CD4-positive, CD25-positive, alpha-beta regulatory T cell (primary cell): Measurements from ENCODE around the gene STX11. TPM values are rescaled to one million over a fixed set of nuclear protein-coding genes. Genes with fewer than 3 reads are reported as not detected.

ENCODE experiments used
- ATAC-seq, 2 donors: fragments of 150-1000 bp; cut with Tn5 transposase; one replicate each; pipeline ENCODE4 v1.10.0; 2021; ENCODE audit warnings: low read depth in 2 of 2, moderate number of reproducible peaks in 2 of 2, moderate library complexity in 1 of 2
- DNase-seq, 3 donors: peaks; one replicate each; pipeline versions ENCODE4 v3.0.0 to v3.0.0-alpha.2; 2012 to 2022; ENCODE audit warnings: mixed read lengths in 1 of 3
- H3K27ac ChIP-seq: one replicate; pipeline ENCODE4 v1.7.0; 2013; ENCODE audit warnings: mild to moderate bottlenecking, low read length; ENCODE audit not compliant: insufficient read depth, poor library complexity, severe bottlenecking
- H3K27me3 ChIP-seq: one replicate; pipeline ENCODE4 v1.7.0; 2013; ENCODE audit warnings: low read length; ENCODE audit not compliant: control insufficient read depth, insufficient read depth
- H3K36me3 ChIP-seq: one replicate; pipeline ENCODE4 v1.7.0; 2013; ENCODE audit warnings: mild to moderate bottlenecking, low read length, moderate library complexity; ENCODE audit not compliant: control insufficient read depth, insufficient read depth
- H3K4me1 ChIP-seq: 2 replicates; pipeline ENCODE4 v1.7.0; 2013; ENCODE audit warnings: mild to moderate bottlenecking, low read length; ENCODE audit not compliant: insufficient read depth, control insufficient read depth, poor library complexity, severe bottlenecking
- H3K4me3 ChIP-seq: one replicate; pipeline ENCODE4 v1.7.0; 2013; ENCODE audit warnings: low read depth, mild to moderate bottlenecking, low read length, moderate library complexity
- H3K9me3 ChIP-seq, 2 experiments: 1 replicate in 1 of 2; 2 replicates in 1 of 2; pipeline ENCODE4 v1.7.0; 2013; ENCODE audit warnings: low read length in 2 of 2, mild to moderate bottlenecking in 1 of 2, moderate library complexity in 1 of 2; ENCODE audit not compliant: control insufficient read depth in 2 of 2
- H3K27ac Mint-ChIP-seq, 3 donors: one replicate each; pipeline ENCODE4 v1.8.0; 2020 to 2022; ENCODE audit warnings: mild to moderate bottlenecking in 3 of 3, mixed read lengths in 3 of 3, moderate library complexity in 2 of 3
- H3K27me3 Mint-ChIP-seq: one replicate; pipeline ENCODE4 v1.8.0; 2022; ENCODE audit warnings: mild to moderate bottlenecking, mixed read lengths
- H3K36me3 Mint-ChIP-seq: one replicate; pipeline ENCODE4 v1.8.0; 2020; ENCODE audit warnings: mixed read lengths
- H3K4me1 Mint-ChIP-seq, 4 donors: one replicate each; pipeline ENCODE4 v1.8.0; 2020 to 2022; ENCODE audit warnings: mixed read lengths in 4 of 4, mild to moderate bottlenecking in 1 of 4
- H3K4me3 Mint-ChIP-seq, 4 donors: one replicate each; pipeline ENCODE4 v1.8.0; 2020 to 2022; ENCODE audit warnings: mild to moderate bottlenecking in 4 of 4, mixed read lengths in 4 of 4, moderate library complexity in 3 of 4
- H3K9me3 Mint-ChIP-seq, 7 donors: one replicate each; pipeline ENCODE4 v1.8.0; 2020 to 2022; ENCODE audit warnings: mixed read lengths in 7 of 7, mild to moderate bottlenecking in 3 of 7, moderate library complexity in 2 of 7
- polyA plus RNA-seq, 4 donors: library from polyadenylated mRNA; unstranded; fragments of 300-500 nt; fragmentation: Illumina TruSeq; gene quantifications; one replicate each; pipeline ENCODE4 v1.2.3, GENCODE V29; 2021
- total RNA-seq: library from RNA; stranded (reverse); gene quantifications from one replicate; pipeline ENCODE4 v1.2.3, GENCODE V29; 2022

The STX11 gene
- total and polyA plus RNA-seq, 5 donors from 2014 or later: 18.2 to 30.1 (median 24.9) TPM

GRCh38 chr6:144215402-144215931, 65.2 kb downstream of the STX11 start:
- Mint-ChIP-seq H3K4me3 (peak overlapping the region; percentile 93 to 100 (median 98)), H3K4me1 (peaks cover 24 to 44% (median 33%) of the 10 kb centered on the region in 4 donors), H3K9me3 (peaks cover 0 to 10% (median 0%) of the 10 kb centered on the region in 7 donors), H3K36me3 (peaks cover 4% of the 10 kb centered on the region), H3K27ac (peak overlapping the region; percentile 98 to 100 (median 99)), H3K27me3 (peaks cover 21% of the 10 kb centered on the region)
- DNase-seq: peak in 1 of 3 donors; percentile 54
- ATAC-seq: no peak
- H3K36me3 ChIP-seq: no peaks in the 10 kb centered on the region
- peak overlapping the region; percentile 82 for H3K27ac ChIP-seq
- no peaks in the 10 kb centered on the region for H3K9me3 ChIP-seq
- peak overlapping the region; percentile 81 for H3K4me3 ChIP-seq
- peaks cover 3% of the 10 kb centered on the region for H3K27me3 ChIP-seq
- H3K4me1 ChIP-seq: peaks cover 21% of the 10 kb centered on the region

GRCh38 chr6:144215932-144216667, 65.8 kb downstream of the STX11 start:
- peaks cover 21% of the 10 kb centered on the region for H3K4me1 ChIP-seq
- peaks cover 24 to 44% (median 33%) of the 10 kb centered on the region in 4 donors for H3K4me1 Mint-ChIP-seq
- H3K27me3 Mint-ChIP-seq: peaks cover 19% of the 10 kb centered on the region
- H3K36me3 Mint-ChIP-seq: peaks cover 4% of the 10 kb centered on the region
- H3K27ac ChIP-seq: peak overlapping the region; percentile 82
- H3K9me3 ChIP-seq: no peaks in the 10 kb centered on the region
- H3K4me3 ChIP-seq: peak overlapping the region; percentile 81
- DNase-seq: peak; percentile 83 to 97 (median 95)
- H3K27ac Mint-ChIP-seq: peak overlapping the region; percentile 98 to 100 (median 99)
- no peaks in the 10 kb centered on the region for H3K36me3 ChIP-seq
- H3K27me3 ChIP-seq: no peaks in the 10 kb centered on the region
- ATAC-seq: peak; percentile 89 to 93
- H3K4me3 Mint-ChIP-seq: peak overlapping the region; percentile 93 to 100 (median 98)
- peaks cover 0 to 10% (median 0%) of the 10 kb centered on the region in 7 donors for H3K9me3 Mint-ChIP-seq

- Mint-ChIP-seq H3K27me3 (peaks cover 19% of the 10 kb centered on the region), H3K9me3 (peaks cover 0 to 10% (median 0%) of the 10 kb centered on the region in 7 donors), H3K4me3 (peak overlapping the region; percentile 93 to 100 (median 98)), H3K36me3 (peaks cover 4% of the 10 kb centered on the region), H3K4me1 (peaks cover 24 to 44% (median 33%) of the 10 kb centered on the region in 4 donors), H3K27ac (peak overlapping the region; percentile 98 to 100 (median 99))
- H3K4me1 ChIP-seq: peaks cover 21% of the 10 kb centered on the region
- no peaks in the 10 kb centered on the region for H3K9me3 ChIP-seq
- ATAC-seq: peak; percentile 20 to 32
- peak overlapping the region; percentile 66 for H3K4me3 ChIP-seq
- H3K27ac ChIP-seq: peak overlapping the region; percentile 82
- no peaks in the 10 kb centered on the region for H3K27me3 ChIP-seq
- no peaks in the 10 kb centered on the region for H3K36me3 ChIP-seq
- DNase-seq: no peak
These were observed 66.4 kb downstream of the STX11 start for GRCh38 chr6:144216668-144217218.

GRCh38 chr6:144217264-144217663, 66.9 kb downstream of the STX11 start:
- DNase-seq: peak in 1 of 3 donors; percentile 3
- peaks cover 4% of the 10 kb centered on the region for H3K36me3 Mint-ChIP-seq
- peaks cover 0 to 10% (median 0%) of the 10 kb centered on the region in 7 donors for H3K9me3 Mint-ChIP-seq
- Histone ChIP-seq H3K36me3 (no peaks in the 10 kb centered on the region), H3K9me3 (no peaks in the 10 kb centered on the region), H3K27ac (no peak overlapping the region), H3K27me3 (no peaks in the 10 kb centered on the region), H3K4me1 (peaks cover 21% of the 10 kb centered on the region), H3K4me3 (peak overlapping the region; percentile 24)
- peak overlapping the region; percentile 15 to 100 (median 99) for H3K27ac Mint-ChIP-seq
- H3K27me3 Mint-ChIP-seq: peaks cover 19% of the 10 kb centered on the region
- ATAC-seq: no peak
- peaks cover 24 to 44% (median 33%) of the 10 kb centered on the region in 4 donors for H3K4me1 Mint-ChIP-seq
- peak overlapping the region; percentile 93 to 100 (median 98) for H3K4me3 Mint-ChIP-seq

GRCh38 chr6:144217797-144218196, 67.5 kb downstream of the STX11 start:
- H3K4me1 ChIP-seq: peaks cover 21% of the 10 kb centered on the region
- H3K9me3 ChIP-seq: no peaks in the 10 kb centered on the region
- H3K27ac ChIP-seq: peak overlapping the region; percentile 36
- H3K27me3 Mint-ChIP-seq: peaks cover 19% of the 10 kb centered on the region
- no peaks in the 10 kb centered on the region for H3K27me3 ChIP-seq
- H3K36me3 Mint-ChIP-seq: peaks cover 4% of the 10 kb centered on the region
- ATAC-seq: no peak
- H3K36me3 ChIP-seq: no peaks in the 10 kb centered on the region
- H3K4me3 ChIP-seq: no peak overlapping the region
- peaks cover 0 to 10% (median 0%) of the 10 kb centered on the region in 7 donors for H3K9me3 Mint-ChIP-seq
- peak overlapping the region; percentile 93 to 100 (median 98) for H3K4me3 Mint-ChIP-seq
- no peak for DNase-seq
- H3K27ac Mint-ChIP-seq: peak overlapping the region in 2 of 3 donors; percentile 87 to 99
- H3K4me1 Mint-ChIP-seq: peaks cover 24 to 44% (median 33%) of the 10 kb centered on the region in 4 donors

GRCh38 chr6:144219056-144219685, 68.9 kb downstream of the STX11 start:
- H3K4me3 Mint-ChIP-seq: peak overlapping the region in 2 of 4 donors; percentile 30 to 33

GRCh38 chr6:144220031-144220790, 69.9 kb downstream of the STX11 start:
- DNase-seq (no peak), ATAC-seq (no peak)
- H3K4me1 Mint-ChIP-seq: peaks cover 25 to 41% (median 33%) of the 10 kb centered on the region in 4 donors
- Histone ChIP-seq H3K9me3 (no peaks in the 10 kb centered on the region), H3K27ac (no peak overlapping the region), H3K4me3 (no peak overlapping the region), H3K4me1 (peaks cover 19% of the 10 kb centered on the region), H3K27me3 (no peaks in the 10 kb centered on the region), H3K36me3 (no peaks in the 10 kb centered on the region)
- no peak overlapping the region for H3K27ac Mint-ChIP-seq
- H3K36me3 Mint-ChIP-seq: peaks cover 4% of the 10 kb centered on the region
- H3K27me3 Mint-ChIP-seq: peaks cover 24% of the 10 kb centered on the region
- H3K9me3 Mint-ChIP-seq: peaks cover 0 to 10% (median 0%) of the 10 kb centered on the region in 7 donors
- H3K4me3 Mint-ChIP-seq: no peak overlapping the region

More at GRCh38 chr6:144219056-144219685, 68.9 kb downstream of the STX11 start:
- Mint-ChIP-seq H3K27me3 (peaks cover 19% of the 10 kb centered on the region), H3K36me3 (peaks cover 4% of the 10 kb centered on the region), H3K9me3 (peaks cover 0 to 10% (median 0%) of the 10 kb centered on the region in 7 donors), H3K4me1 (peaks cover 24 to 44% (median 33%) of the 10 kb centered on the region in 4 donors), H3K27ac (peak overlapping the region in 1 of 3 donors; percentile 21)
- ATAC-seq (no peak), DNase-seq (peak in 2 of 3 donors; percentile 59 to 69)
- H3K9me3 ChIP-seq: no peaks in the 10 kb centered on the region
- H3K27ac ChIP-seq: no peak overlapping the region
- H3K27me3 ChIP-seq: no peaks in the 10 kb centered on the region
- H3K4me1 ChIP-seq: peaks cover 21% of the 10 kb centered on the region
- no peak overlapping the region for H3K4me3 ChIP-seq
- H3K36me3 ChIP-seq: no peaks in the 10 kb centered on the region
